ENCODE measurements around the gene DCLK2. TPM values are rescaled to one million over a fixed set of nuclear protein-coding genes. Genes with fewer than 3 reads are reported as not detected.

DCLK2 gene
- total and polyA plus RNA-seq, 5 donors = 7.3 to 15.3 (median 13.1) TPM

GRCh38 chr4:150229520-150229919, 151.3 kb downstream of the DCLK2 start:
- intact Hi-C loops (cut with DNase I) = loop anchor here in 1 of 4 donors (5.0 kb wide), 1 partner anchor 227 kb away; no protein-coding TSS in a partner anchor
- Histone ChIP-seq H3K9me3 (ENCODE audit: control insufficient read depth, low read length) (no peaks in the 10 kb centered on the region), H3K27me3 (ENCODE audit: control insufficient read depth, insufficient read depth) (no peaks in the 10 kb centered on the region), H3K4me3 (ENCODE audit: low read length) (no peak overlapping the region), H3K27ac (ENCODE audit: low read length) (no peak overlapping the region), H3K4me1 (ENCODE audit: control insufficient read depth, insufficient read depth, low read length) (peaks cover 6% of the 10 kb centered on the region)
- ATAC-seq (peak in 1 of 2 donors; percentile 46), DNase-seq (no peak)
- 10% methylated on average over 1 of the region's 1 CpG for WGBS

GRCh38 chr4:150230561-150230960, 152.3 kb downstream of the DCLK2 start:
- ATAC-seq = no peak
- DNase-seq = no peak
- Histone ChIP-seq H3K27me3 (ENCODE audit: control insufficient read depth, insufficient read depth) (no peaks in the 10 kb centered on the region), H3K4me3 (ENCODE audit: low read length) (no peak overlapping the region), H3K27ac (ENCODE audit: low read length) (no peak overlapping the region), H3K4me1 (ENCODE audit: control insufficient read depth, insufficient read depth, low read length) (peaks cover 6% of the 10 kb centered on the region), H3K9me3 (ENCODE audit: control insufficient read depth, low read length) (no peaks in the 10 kb centered on the region)
- intact Hi-C loops (cut with DNase I) = no loop called here
- 59% methylated on average over 2 of the region's 2 CpGs for WGBS

- ATAC-seq (no peak), DNase-seq (no peak)
- no peaks in the 10 kb centered on the region for H3K9me3 ChIP-seq (ENCODE audit: control insufficient read depth, low read length)
- H3K4me3 ChIP-seq (ENCODE audit: low read length) = no peak overlapping the region
- no peaks in the 10 kb centered on the region for H3K27me3 ChIP-seq (ENCODE audit: control insufficient read depth, insufficient read depth)
- H3K4me1 ChIP-seq (ENCODE audit: control insufficient read depth, insufficient read depth, low read length) = peaks cover 6% of the 10 kb centered on the region
- WGBS = 86% methylated on average over 4 of the region's 4 CpGs
- no peak overlapping the region for H3K27ac ChIP-seq (ENCODE audit: low read length)
- intact Hi-C loops (cut with DNase I) = no loop called here
Measured at GRCh38 chr4:150231107-150231770, 153.0 kb downstream of the DCLK2 start.

GRCh38 chr4:150232029-150232428, 153.8 kb downstream of the DCLK2 start:
- peaks cover 6% of the 10 kb centered on the region for H3K4me1 ChIP-seq (ENCODE audit: control insufficient read depth, insufficient read depth, low read length)
- no peaks in the 10 kb centered on the region for H3K27me3 ChIP-seq (ENCODE audit: control insufficient read depth, insufficient read depth)
- intact Hi-C loops (cut with DNase I) = no loop called here
- DNase-seq (no peak), ATAC-seq (peak; percentile 58 to 72)
- no peak overlapping the region for H3K27ac ChIP-seq (ENCODE audit: low read length)
- no peaks in the 10 kb centered on the region for H3K9me3 ChIP-seq (ENCODE audit: control insufficient read depth, low read length)
- 52% methylated on average over 6 of the region's 6 CpGs for WGBS
- H3K4me3 ChIP-seq (ENCODE audit: low read length) = no peak overlapping the region

GRCh38 chr4:150234246-150234645, 156.0 kb downstream of the DCLK2 start:
- intact Hi-C loops (cut with DNase I) = no loop called here
- Histone ChIP-seq H3K4me1 (ENCODE audit: control insufficient read depth, insufficient read depth, low read length) (peaks cover 5% of the 10 kb centered on the region), H3K27me3 (ENCODE audit: control insufficient read depth, insufficient read depth) (no peaks in the 10 kb centered on the region), H3K4me3 (ENCODE audit: low read length) (no peak overlapping the region), H3K27ac (ENCODE audit: low read length) (no peak overlapping the region), H3K9me3 (ENCODE audit: control insufficient read depth, low read length) (no peaks in the 10 kb centered on the region)
- 93% methylated on average over 5 of the region's 5 CpGs for WGBS
- DNase-seq (no peak), ATAC-seq (no peak)

- 92% methylated on average over 5 of the region's 5 CpGs for whole genome bisulfite sequencing
- ATAC-seq = no peak
Measured at GRCh38 chr4:150235317-150235716, 157.1 kb downstream of the DCLK2 start.

GRCh38 chr4:150235808-150236271, 157.6 kb downstream of the DCLK2 start:
- no peak overlapping the region for H3K27ac ChIP-seq (ENCODE audit: low read length)
- H3K4me3 ChIP-seq (ENCODE audit: low read length) = no peak overlapping the region
- no peak for DNase-seq
- 66% methylated on average over 6 of the region's 6 CpGs for WGBS
- intact Hi-C loops (cut with DNase I) = no loop called here
- H3K9me3 ChIP-seq (ENCODE audit: control insufficient read depth, low read length) = no peaks in the 10 kb centered on the region
- H3K4me1 ChIP-seq (ENCODE audit: control insufficient read depth, insufficient read depth, low read length) = peaks cover 3% of the 10 kb centered on the region
- ATAC-seq = no peak
- H3K27me3 ChIP-seq (ENCODE audit: control insufficient read depth, insufficient read depth) = no peaks in the 10 kb centered on the region

More at GRCh38 chr4:150235317-150235716, 157.1 kb downstream of the DCLK2 start:
- intact Hi-C loops (cut with DNase I) = no loop called here
- Histone ChIP-seq H3K4me3 (ENCODE audit: low read length) (no peak overlapping the region), H3K27ac (ENCODE audit: low read length) (no peak overlapping the region), H3K9me3 (ENCODE audit: control insufficient read depth, low read length) (no peaks in the 10 kb centered on the region), H3K27me3 (ENCODE audit: control insufficient read depth, insufficient read depth) (no peaks in the 10 kb centered on the region), H3K4me1 (ENCODE audit: control insufficient read depth, insufficient read depth, low read length) (peaks cover 3% of the 10 kb centered on the region)
- no peak for DNase-seq

GRCh38 chr4:150236626-150237025, 158.4 kb downstream of the DCLK2 start:
- no peak for DNase-seq
- peaks cover 3% of the 10 kb centered on the region for H3K4me1 ChIP-seq (ENCODE audit: control insufficient read depth, insufficient read depth, low read length)
- intact Hi-C loops (cut with DNase I) = no loop called here
- no peak for ATAC-seq
- no peak overlapping the region for H3K4me3 ChIP-seq (ENCODE audit: low read length)
- H3K27ac ChIP-seq (ENCODE audit: low read length) = no peak overlapping the region
- no peaks in the 10 kb centered on the region for H3K9me3 ChIP-seq (ENCODE audit: control insufficient read depth, low read length)
- no peaks in the 10 kb centered on the region for H3K27me3 ChIP-seq (ENCODE audit: control insufficient read depth, insufficient read depth)

- no peak for ATAC-seq
Measured at GRCh38 chr4:150237110-150237872, 159.0 kb downstream of the DCLK2 start.

GRCh38 chr4:150238591-150238990, 160.3 kb downstream of the DCLK2 start:
- Histone ChIP-seq H3K4me1 (ENCODE audit: control insufficient read depth, insufficient read depth, low read length) (no peaks in the 10 kb centered on the region), H3K4me3 (ENCODE audit: low read length) (no peak overlapping the region), H3K27ac (ENCODE audit: low read length) (no peak overlapping the region), H3K27me3 (ENCODE audit: control insufficient read depth, insufficient read depth) (no peaks in the 10 kb centered on the region), H3K9me3 (ENCODE audit: control insufficient read depth, low read length) (no peaks in the 10 kb centered on the region)
- ATAC-seq (no peak), DNase-seq (no peak)
- 99% methylated on average over 1 of the region's 1 CpG for WGBS
- intact Hi-C loops (cut with DNase I) = no loop called here

More at GRCh38 chr4:150237110-150237872, 159.0 kb downstream of the DCLK2 start:
- Histone ChIP-seq H3K27ac (ENCODE audit: low read length) (no peak overlapping the region), H3K27me3 (ENCODE audit: control insufficient read depth, insufficient read depth) (no peaks in the 10 kb centered on the region), H3K4me1 (ENCODE audit: control insufficient read depth, insufficient read depth, low read length) (no peaks in the 10 kb centered on the region), H3K9me3 (ENCODE audit: control insufficient read depth, low read length) (no peaks in the 10 kb centered on the region), H3K4me3 (ENCODE audit: low read length) (no peak overlapping the region)
- intact Hi-C loops (cut with DNase I) = no loop called here
- WGBS = 63% methylated on average over 6 of the region's 6 CpGs
- DNase-seq = no peak

- no peak for ATAC-seq
- intact Hi-C loops (cut with DNase I) = loop anchor here in 3 of 4 donors (5.0 to 10.0 kb wide), 3 partner anchors 228 to 243 kb away; no protein-coding TSS in a partner anchor
Measured at GRCh38 chr4:150240011-150240410, 161.8 kb downstream of the DCLK2 start.

More at GRCh38 chr4:150240011-150240410, 161.8 kb downstream of the DCLK2 start:
- no peaks in the 10 kb centered on the region for H3K4me1 ChIP-seq (ENCODE audit: control insufficient read depth, insufficient read depth, low read length)
- H3K4me3 ChIP-seq (ENCODE audit: low read length) = no peak overlapping the region
- no peaks in the 10 kb centered on the region for H3K27me3 ChIP-seq (ENCODE audit: control insufficient read depth, insufficient read depth)
- no peak overlapping the region for H3K27ac ChIP-seq (ENCODE audit: low read length)
- no peaks in the 10 kb centered on the region for H3K9me3 ChIP-seq (ENCODE audit: control insufficient read depth, low read length)
- DNase-seq = no peak
